Gastrocnemius medialis (tissue), 4 donors: ENCODE data around the gene NEMP2. TPM values are rescaled to one million over a fixed set of nuclear protein-coding genes. Genes with fewer than 3 reads are reported as not detected.

Experiments used
- ATAC-seq, 2 donors: fragments of 150-250 bp; one replicate each; pipeline ENCODE4 v1.9.1; 2016
- DNase-seq, 2 donors: peaks; one replicate each; pipeline ENCODE4 v3.0.0-alpha.2; 2019
- H3K27ac ChIP-seq, 4 donors: fragments of 200-600 bp; sonication (generic); 1 replicate in 1 of 4; 2 replicates in 3 of 4; pipeline ENCODE4 v1.5.1; 2016 to 2018; ENCODE audit warnings: mild to moderate bottlenecking in 2 of 4, moderate library complexity in 1 of 4
- H3K27me3 ChIP-seq, 3 donors: fragments of 200-600 bp; sonication (generic) in 2 of 3; 1 replicate in 1 of 3; 2 replicates in 2 of 3; pipeline versions ENCODE4 v1.5.1 to v1.6.0; 2016 to 2019; ENCODE audit warnings: mild to moderate bottlenecking in 1 of 3, moderate library complexity in 1 of 3
- H3K36me3 ChIP-seq, 2 donors: fragments of 200-600 bp; sonication (generic) in 1 of 2; one replicate each; pipeline ENCODE4 v1.5.1; 2017 to 2018
- H3K4me1 ChIP-seq, 2 donors: fragments of 200-600 bp; sonication (generic) in 1 of 2; one replicate each; pipeline ENCODE4 v1.5.1; 2016 to 2017; ENCODE audit warnings: mild to moderate bottlenecking in 2 of 2
- H3K4me3 ChIP-seq, 4 donors: fragments of 200-600 bp; sonication (generic) in 3 of 4; 1 replicate in 1 of 4; 2 replicates in 3 of 4; pipeline ENCODE4 v1.5.1; 2016 to 2019; ENCODE audit warnings: mild to moderate bottlenecking in 2 of 4
- H3K9me3 ChIP-seq, 3 donors: fragments of 200-600 bp; sonication (generic) in 2 of 3; 1 replicate in 1 of 3; 2 replicates in 2 of 3; pipeline ENCODE4 v1.5.1; 2016 to 2019
- POLR2A ChIP-seq, 2 donors: fragments of 450-650 bp; IDR thresholded peaks; one replicate each; pipeline ENCODE4 v1.6.1; 2017; ENCODE audit warnings: antibody characterized with exemption in 2 of 2, mild to moderate bottlenecking in 2 of 2, moderate library complexity in 2 of 2
- in situ Hi-C, 4 donors: fragments of 200-750 bp; cut with MboI; loops; one replicate each; pipeline versions ENCODE4 v1.15.0 to v1.8.0; 2017; ENCODE audit warnings: low sequenced_read_pairs in 4 of 4
- intact Hi-C: fragments of 100-400 bp; cut with DNase I; formaldehyde crosslinking; loops from one replicate; pipeline ENCODE4 v1.15.1; 2023; ENCODE audit warnings: low total_unique reads
- total RNA-seq, 4 donors: library from RNA; depleted of rRNA; stranded (reverse); fragments of >200 nt; gene quantifications; one replicate each; pipeline versions ENCODE4 v1.1.0 to v1.2.3, GENCODE V29; 2016
- TF ChIP-seq, protein P1 (sequence below), 5 experiments: fragments of 450-650 bp in 3 of 5; fragments of 200-600 bp in 2 of 5; sonication (generic) in 2 of 5; IDR thresholded peaks in 4 of 5; conservative IDR thresholded peaks in 1 of 5; 1 replicate in 4 of 5; 2 replicates in 1 of 5; pipeline ENCODE4 v1.5.1; 2016 to 2019; ENCODE audit warnings: antibody characterized with exemption in 5 of 5, mild to moderate bottlenecking in 3 of 5, moderate library complexity in 3 of 5

NEMP2 gene
- total RNA-seq, 4 donors from 2014 or later = 0.24 to 1.7 (median 1.3) TPM

- H3K27me3 ChIP-seq = no peaks in the 10 kb centered on the region
- H3K4me1 ChIP-seq = no peaks in the 10 kb centered on the region
- no peaks in the 10 kb centered on the region for H3K9me3 ChIP-seq
- TF ChIP-seq, protein P1, sequence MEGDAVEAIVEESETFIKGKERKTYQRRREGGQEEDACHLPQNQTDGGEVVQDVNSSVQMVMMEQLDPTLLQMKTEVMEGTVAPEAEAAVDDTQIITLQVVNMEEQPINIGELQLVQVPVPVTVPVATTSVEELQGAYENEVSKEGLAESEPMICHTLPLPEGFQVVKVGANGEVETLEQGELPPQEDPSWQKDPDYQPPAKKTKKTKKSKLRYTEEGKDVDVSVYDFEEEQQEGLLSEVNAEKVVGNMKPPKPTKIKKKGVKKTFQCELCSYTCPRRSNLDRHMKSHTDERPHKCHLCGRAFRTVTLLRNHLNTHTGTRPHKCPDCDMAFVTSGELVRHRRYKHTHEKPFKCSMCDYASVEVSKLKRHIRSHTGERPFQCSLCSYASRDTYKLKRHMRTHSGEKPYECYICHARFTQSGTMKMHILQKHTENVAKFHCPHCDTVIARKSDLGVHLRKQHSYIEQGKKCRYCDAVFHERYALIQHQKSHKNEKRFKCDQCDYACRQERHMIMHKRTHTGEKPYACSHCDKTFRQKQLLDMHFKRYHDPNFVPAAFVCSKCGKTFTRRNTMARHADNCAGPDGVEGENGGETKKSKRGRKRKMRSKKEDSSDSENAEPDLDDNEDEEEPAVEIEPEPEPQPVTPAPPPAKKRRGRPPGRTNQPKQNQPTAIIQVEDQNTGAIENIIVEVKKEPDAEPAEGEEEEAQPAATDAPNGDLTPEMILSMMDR (IDR thresholded peaks at IDR 0.05 in 4 of 5, conservative IDR thresholded peaks at IDR 0.05 in 1 of 5) = no peak
- TF ChIP-seq POLR2A (IDR thresholded peaks at IDR 0.05) = no peak
- ATAC-seq (no peak), DNase-seq (no peak)
- no peak overlapping the region for H3K27ac ChIP-seq
- H3K4me3 ChIP-seq = no peak overlapping the region
- in situ Hi-C loops (no loop called here), intact Hi-C loops (no loop called here)
- H3K36me3 ChIP-seq = no peaks in the 10 kb centered on the region
These were observed 15.6 kb upstream of the NEMP2 start for GRCh38 chr2:190550137-190550536.

GRCh38 chr2:190547886-190548285 lies 13.4 kb upstream of the NEMP2 start:
- ATAC-seq = no peak
- no peak overlapping the region for H3K4me3 ChIP-seq
- no peak overlapping the region for H3K27ac ChIP-seq
- DNase-seq = no peak
- intact Hi-C loops = no loop called here
- no peak for TF ChIP-seq POLR2A (IDR thresholded peaks at IDR 0.05)
- TF ChIP-seq, protein P1 (IDR thresholded peaks at IDR 0.05 in 4 of 5, conservative IDR thresholded peaks at IDR 0.05 in 1 of 5) = no peak
- H3K4me1 ChIP-seq = no peaks in the 10 kb centered on the region
- no peaks in the 10 kb centered on the region for H3K36me3 ChIP-seq
- H3K9me3 ChIP-seq = no peaks in the 10 kb centered on the region
- H3K27me3 ChIP-seq = no peaks in the 10 kb centered on the region
- in situ Hi-C loops = loop anchor here in 1 of 4 donors (25.0 kb wide), 1 partner anchor 89 kb away; the partner anchor contains the start of gene NAB1

GRCh38 chr2:190546734-190547133 lies 12.2 kb upstream of the NEMP2 start:
- in situ Hi-C loops = loop anchor here in 1 of 4 donors (25.0 kb wide), 1 partner anchor 91 kb away; the partner anchor contains the start of gene NAB1
- TF ChIP-seq POLR2A (IDR thresholded peaks at IDR 0.05) = no peak
- TF ChIP-seq, protein P1 (IDR thresholded peaks at IDR 0.05 in 4 of 5, conservative IDR thresholded peaks at IDR 0.05 in 1 of 5) = no peak
- intact Hi-C loops = no loop called here
- H3K27ac ChIP-seq = no peak overlapping the region
- no peaks in the 10 kb centered on the region for H3K9me3 ChIP-seq
- H3K4me3 ChIP-seq = no peak overlapping the region
- H3K36me3 ChIP-seq = no peaks in the 10 kb centered on the region
- H3K4me1 ChIP-seq = no peaks in the 10 kb centered on the region
- H3K27me3 ChIP-seq = no peaks in the 10 kb centered on the region
- ATAC-seq (no peak), DNase-seq (no peak)

DNA sequence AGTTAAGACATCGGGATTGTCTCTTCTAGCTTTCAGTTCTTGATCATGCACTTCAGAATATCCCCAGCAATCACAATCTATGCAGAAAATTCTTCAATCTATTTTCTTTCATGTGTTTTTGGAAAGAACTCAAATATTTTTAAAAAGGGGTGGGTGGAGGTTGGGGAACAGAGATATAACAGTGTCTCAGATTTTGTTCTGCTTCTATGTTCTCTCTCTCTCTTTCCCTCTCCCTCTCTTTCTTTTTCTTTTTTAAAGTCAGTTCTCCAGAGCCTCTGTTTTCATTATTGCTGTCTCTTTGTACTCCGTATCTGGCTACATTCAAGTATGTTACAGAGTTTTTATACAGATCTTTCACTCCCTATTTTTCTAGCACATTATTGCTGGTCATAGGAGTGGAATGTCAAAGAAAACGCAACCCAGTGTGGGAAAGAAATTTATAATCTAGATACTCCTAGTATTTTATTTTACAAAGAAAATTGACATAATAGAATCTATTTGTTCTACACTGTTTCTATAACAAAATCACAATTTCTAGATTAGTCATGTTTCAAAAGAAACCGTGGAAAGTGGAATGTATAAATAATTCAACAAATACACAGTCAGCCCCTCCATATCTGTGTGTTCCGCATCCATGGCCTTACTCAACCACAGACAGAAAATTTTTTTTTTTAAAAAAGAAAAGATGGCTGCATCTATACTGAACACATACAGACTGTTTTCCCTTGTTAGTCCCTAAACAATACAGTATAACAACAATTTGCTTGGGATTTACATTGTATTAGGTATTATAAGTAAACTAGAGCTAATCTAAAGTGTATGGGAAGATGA lies 11.2 kb upstream of the NEMP2 start:
- no peaks in the 10 kb centered on the region for H3K36me3 ChIP-seq
- intact Hi-C loops (no loop called here), in situ Hi-C loops (loop anchor here in 1 of 4 donors (25.0 kb wide), 1 partner anchor 92 kb away; the partner anchor contains the start of gene NAB1)
- ATAC-seq (no peak), DNase-seq (no peak)
- no peak overlapping the region for H3K27ac ChIP-seq
- H3K4me1 ChIP-seq = no peaks in the 10 kb centered on the region
- TF ChIP-seq, protein P1 (IDR thresholded peaks at IDR 0.05 in 4 of 5, conservative IDR thresholded peaks at IDR 0.05 in 1 of 5) = no peak
- no peak for TF ChIP-seq POLR2A (IDR thresholded peaks at IDR 0.05)
- peaks cover 0 to under 1% (median 0%) of the 10 kb centered on the region in 3 donors for H3K9me3 ChIP-seq
- no peak overlapping the region for H3K4me3 ChIP-seq
- H3K27me3 ChIP-seq = no peaks in the 10 kb centered on the region
